SK-N-SH treated with all-trans-retinoic acid at 6 μM for 48 hours (cell line): ENCODE data around the gene CAPN8.

Source experiments
- ATAC-seq: fragments of 200-7000 bp; cut with Tn5 transposase; 3 replicates; pipeline ENCODE4 v1.9.1; 2020; ENCODE audit warnings: mild to moderate bottlenecking, moderate library complexity
- ARNTL ChIP-seq: fragments of 450-650 bp; formaldehyde crosslinking; IDR thresholded peaks from 2 replicates; pipeline ENCODE4 v1.5.0; 2020; ENCODE audit warnings: low read depth, mild to moderate bottlenecking, moderate library complexity, borderline replicate concordance
- BACH2 ChIP-seq: fragments of 250-450 bp; sonication (Bioruptor Pico); IDR thresholded peaks from 2 replicates; pipeline ENCODE4 v1.9.0; 2021; ENCODE audit warnings: mild to moderate bottlenecking, borderline replicate concordance
- CREB5 ChIP-seq: fragments of 250-450 bp; sonication (Bioruptor Pico); IDR thresholded peaks from 2 replicates; pipeline ENCODE4 v1.5.1; 2020; ENCODE audit warnings: low read depth, mild to moderate bottlenecking, moderate library complexity
- CSDC2 ChIP-seq: fragments of 250-450 bp; sonication (Bioruptor Pico); IDR thresholded peaks from 2 replicates; pipeline ENCODE4 v1.5.0; 2020; ENCODE audit warnings: mild to moderate bottlenecking, moderate library complexity
- GLIS3 ChIP-seq: fragments of 250-450 bp; sonication (Bioruptor Pico); IDR thresholded peaks from 2 replicates; pipeline ENCODE4 v1.5.0; 2020; ENCODE audit warnings: mild to moderate bottlenecking, moderate library complexity
- ISL1 ChIP-seq: fragments of 250-450 bp; sonication (Bioruptor Pico); IDR thresholded peaks from 2 replicates; pipeline ENCODE4 v2.1.2; 2022; ENCODE audit warnings: mild to moderate bottlenecking, moderate library complexity
- OSR1 ChIP-seq: fragments of 250-450 bp; sonication (Bioruptor Pico); IDR thresholded peaks from 2 replicates; pipeline ENCODE4 v1.8.0; 2022; ENCODE audit warnings: moderate library complexity, mild to moderate bottlenecking, inconsistent platforms
- PATZ1 ChIP-seq: fragments of 250-450 bp; sonication (Bioruptor Pico); IDR thresholded peaks from 2 replicates; pipeline ENCODE4 v1.8.0; 2020; ENCODE audit warnings: mild to moderate bottlenecking, moderate library complexity, borderline replicate concordance
- POU6F1 ChIP-seq: fragments of 250-450 bp; sonication (Bioruptor Pico); IDR thresholded peaks from 2 replicates; pipeline ENCODE4 v1.8.0; 2021; ENCODE audit warnings: low read depth, mild to moderate bottlenecking, moderate library complexity, borderline replicate concordance
- PPARA ChIP-seq: fragments of 250-450 bp; sonication (Bioruptor Pico); IDR thresholded peaks from 2 replicates; pipeline ENCODE4 v1.5.0; 2020; ENCODE audit warnings: mild to moderate bottlenecking, borderline replicate concordance
- SNAI2 ChIP-seq: fragments of 250-450 bp; sonication (Bioruptor Pico); IDR thresholded peaks from 2 replicates; pipeline ENCODE4 v1.5.0; 2020; ENCODE audit warnings: mild to moderate bottlenecking, moderate library complexity
- TCF4 ChIP-seq: fragments of 250-450 bp; sonication (Bioruptor Pico); IDR thresholded peaks from 2 replicates; pipeline ENCODE4 v1.8.0; 2021; ENCODE audit warnings: mild to moderate bottlenecking, moderate library complexity, borderline replicate concordance
- TOX ChIP-seq: fragments of 250-450 bp; sonication (Bioruptor Pico); IDR thresholded peaks from 2 replicates; pipeline ENCODE4 v1.8.0; 2021; ENCODE audit warnings: mild to moderate bottlenecking, moderate library complexity, borderline replicate concordance
- TSHZ2 ChIP-seq: fragments of 250-450 bp; sonication (Bioruptor Pico); IDR thresholded peaks from 2 replicates; pipeline ENCODE4 v1.5.0; 2020; ENCODE audit warnings: mild to moderate bottlenecking, moderate library complexity
- ZC3H10 ChIP-seq: fragments of 250-450 bp; sonication (Bioruptor Pico); IDR thresholded peaks from 2 replicates; pipeline ENCODE4 v1.5.1; 2021; ENCODE audit warnings: mild to moderate bottlenecking, moderate library complexity
- ZFP3 ChIP-seq: fragments of 250-450 bp; sonication (Bioruptor Pico); IDR thresholded peaks from 2 replicates; pipeline ENCODE4 v1.5.0; 2020; ENCODE audit warnings: mild to moderate bottlenecking, moderate library complexity
- ZNF565 ChIP-seq: fragments of 450-650 bp; formaldehyde crosslinking; conservative IDR thresholded peaks from 2 replicates; pipeline ENCODE4 v1.5.0; 2020; ENCODE audit warnings: low read depth, mild to moderate bottlenecking, moderate library complexity
- ZNF70 ChIP-seq: fragments of 450-650 bp; formaldehyde crosslinking; IDR thresholded peaks from 2 replicates; pipeline ENCODE4 v1.5.0; 2020; ENCODE audit warnings: mild to moderate bottlenecking, moderate library complexity

CAPN8 gene

GRCh38 chr1:223533708-223534107, 131.8 kb downstream of the CAPN8 start:
- ATAC-seq = no peak

GRCh38 chr1:223531742-223532341, 133.7 kb downstream of the CAPN8 start:
- no peak for TF ChIP-seq POU6F1
- TF ChIP-seq OSR1 (CRISPR knock-in tag) = no peak
- no peak for TF ChIP-seq TOX
- no peak for TF ChIP-seq PATZ1
- TF ChIP-seq SNAI2 (CRISPR knock-in tag) = no peak
- no peak for TF ChIP-seq GLIS3 (CRISPR knock-in tag)
- TF ChIP-seq CREB5 = no peak
- ATAC-seq = peak; percentile 93

More at GRCh38 chr1:223533708-223534107, 131.8 kb downstream of the CAPN8 start:
- no peak for TF ChIP-seq TOX
- TF ChIP-seq BACH2 (CRISPR knock-in tag) = no peak
- no peak for TF ChIP-seq ISL1 (CRISPR knock-in tag)
- TF ChIP-seq PATZ1 = no peak

- TF ChIP-seq GLIS3 (CRISPR knock-in tag) = no peak
- no peak for TF ChIP-seq ARNTL (CRISPR knock-in tag)
- TF ChIP-seq PPARA (CRISPR knock-in tag) = no peak
- no peak for TF ChIP-seq TCF4
- TF ChIP-seq ZNF70 (CRISPR knock-in tag) = no peak
- TF ChIP-seq ZNF565 (CRISPR knock-in tag) = no peak
- no peak for TF ChIP-seq ZFP3
- no peak for TF ChIP-seq POU6F1
- no peak for TF ChIP-seq OSR1 (CRISPR knock-in tag)
- no peak for TF ChIP-seq ZC3H10 (CRISPR knock-in tag)
- no peak for TF ChIP-seq TOX
- no peak for TF ChIP-seq CSDC2
- no peak for TF ChIP-seq TSHZ2 (CRISPR knock-in tag)
- TF ChIP-seq PATZ1 = no peak
- no peak for TF ChIP-seq CREB5
- no peak for ATAC-seq
Measured at GRCh38 chr1:223525957-223526356, 139.5 kb downstream of the CAPN8 start.
